Activated gamma-delta T cell treated with Interleukin-2 at 50 U/mL for 16 hours (primary cell): Measurements from ENCODE around the gene ZBTB20.
"Not testable (repeated sequence)": the region's sequence is repeated elsewhere in the genome, so short reads cannot be mapped to it uniquely, and the experiment has no call there.

ENCODE experiments used
- DNase-seq: peaks from one replicate; pipeline ENCODE4 v3.0.0-alpha.2; 2020

The ZBTB20 gene

DNA sequence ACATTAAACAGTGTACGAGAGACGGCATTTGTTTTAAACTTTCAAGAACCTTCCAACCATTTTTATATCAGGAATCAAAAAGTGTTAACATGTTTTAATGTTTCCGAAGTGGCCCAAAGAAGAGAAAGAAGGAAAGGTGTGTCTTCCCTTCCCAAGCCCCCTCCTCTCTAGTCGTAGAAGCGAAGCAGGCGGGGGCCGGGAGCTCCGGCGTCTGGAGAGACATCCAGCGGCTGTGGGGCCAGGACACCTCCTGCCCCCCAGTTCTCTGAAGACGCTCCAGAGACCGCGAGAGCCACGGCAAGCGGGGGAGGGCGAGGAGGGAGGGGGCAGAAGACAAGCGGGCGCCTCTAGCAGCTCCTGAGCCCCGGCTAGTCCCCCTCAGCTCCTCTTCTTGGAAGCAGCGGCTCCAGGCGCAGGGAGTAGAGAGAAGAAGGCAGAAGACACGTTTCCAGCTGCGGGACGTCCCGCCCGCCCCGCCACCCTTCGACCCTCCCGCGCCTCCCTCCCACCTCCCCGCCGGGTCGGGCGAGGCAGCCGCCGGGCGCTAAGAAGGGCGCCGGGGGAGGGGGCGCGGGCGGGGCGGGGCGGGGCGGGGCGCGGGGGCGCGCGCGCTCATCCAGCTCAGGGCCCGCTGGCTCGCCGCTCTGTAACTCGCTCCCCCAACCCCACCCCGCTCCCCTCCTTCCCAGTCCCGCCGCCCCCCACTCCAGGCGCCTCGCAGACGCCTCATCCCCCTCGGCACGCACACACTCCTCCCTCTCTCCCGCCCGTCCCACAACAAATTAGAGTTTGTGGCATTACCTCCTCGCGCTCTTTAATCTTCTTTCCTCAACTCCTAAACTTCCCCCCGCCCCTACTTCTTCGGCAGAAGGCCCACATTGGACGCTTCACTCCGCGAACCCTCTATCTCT lies at the start of gene ZBTB20:
Gene ZBTB20, minus strand, starts transcription at position 871 of the 911 bp plus-strand sequence.
- DNase-seq, result peak; percentile 61

DNA sequence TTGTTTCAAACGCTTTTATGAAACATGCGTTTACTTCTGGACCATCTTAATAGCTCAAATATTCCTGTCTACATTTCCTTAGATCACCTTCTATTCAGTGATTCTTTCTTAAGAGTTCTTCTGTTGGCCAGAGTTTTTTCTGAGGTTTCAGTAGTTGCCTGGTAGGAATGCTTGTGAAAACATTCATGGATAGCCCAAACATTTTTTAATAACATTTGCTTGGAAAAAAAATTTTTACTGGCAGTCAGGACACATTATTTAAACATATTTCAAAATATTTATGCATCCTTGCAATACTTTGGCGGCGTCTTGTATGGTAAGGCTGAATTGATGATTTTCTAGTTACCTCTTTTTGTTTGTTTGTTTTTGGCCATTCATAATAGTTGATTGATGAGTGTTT lies 47.4 kb upstream of the ZBTB20 start:
- DNase-seq, result no peak

- DNase-seq, result no peak
Observed at GRCh38 chr3:115190747-115191146, 43.7 kb upstream of the ZBTB20 start.

- DNase-seq, result no peak
Observed at GRCh38 chr3:115187149-115187757, 40.2 kb upstream of the ZBTB20 start.

GRCh38 chr3:115186351-115187148 lies 39.5 kb upstream of the ZBTB20 start:
- DNase-seq, result no peak

DNA sequence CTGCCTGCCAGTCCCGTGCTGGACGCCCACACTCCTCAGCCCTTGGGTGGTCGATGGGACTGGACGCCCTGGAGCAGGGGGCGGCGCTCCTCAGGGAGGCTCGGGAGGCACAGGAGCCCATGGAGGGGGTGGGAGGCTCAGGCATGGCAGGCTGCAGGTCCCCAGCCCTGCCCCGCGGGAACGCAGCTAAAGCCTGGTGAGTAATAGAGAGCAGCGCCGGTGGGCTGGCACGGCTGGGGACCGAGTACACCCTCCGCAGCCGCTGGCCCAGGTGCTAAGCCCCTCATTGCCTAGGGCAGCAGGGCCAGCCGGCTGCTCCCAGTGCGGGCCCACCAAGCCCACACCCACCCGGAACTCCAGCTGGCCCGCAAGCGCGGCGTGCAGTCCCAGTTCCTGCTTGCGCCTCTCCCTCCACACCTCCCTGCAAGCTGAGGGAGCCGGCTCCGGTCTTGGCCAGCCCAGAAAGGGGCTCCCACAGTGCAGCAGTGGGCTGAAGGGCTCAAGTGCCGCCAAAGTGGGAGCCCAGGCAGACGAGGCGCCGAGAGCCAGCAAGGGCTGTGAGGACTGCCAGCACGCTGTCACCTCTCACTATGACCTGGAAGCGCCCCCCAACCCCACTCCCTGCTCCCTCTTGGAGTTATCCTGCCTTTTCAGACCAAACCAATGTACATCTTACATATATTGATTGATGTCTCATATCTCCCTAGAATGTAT lies 37.9 kb upstream of the ZBTB20 start:
- DNase-seq, result not testable (repeated sequence)

DNA sequence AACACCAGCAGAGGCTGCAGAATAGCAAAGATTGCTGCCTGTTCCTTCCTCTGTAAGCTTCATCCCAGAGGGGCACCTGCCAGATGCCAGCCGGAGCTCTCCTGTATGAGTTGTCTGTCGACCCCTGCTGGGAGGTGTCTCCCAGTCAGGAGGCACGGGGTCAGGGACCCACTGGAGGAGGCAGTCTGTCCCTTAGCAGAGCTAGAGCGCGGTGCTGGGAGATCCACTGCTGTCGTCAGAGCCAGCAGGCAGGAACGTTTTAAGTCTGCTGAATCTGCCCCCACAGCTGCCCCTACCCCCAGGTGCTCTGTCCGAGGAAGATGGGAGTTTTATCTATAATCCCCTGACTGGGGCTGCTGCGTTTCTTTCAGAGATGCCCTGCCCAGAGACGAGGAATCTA lies 31.8 kb upstream of the ZBTB20 start:
- DNase-seq, result not testable (repeated sequence)

GRCh38 chr3:115169808-115170207 lies 22.7 kb upstream of the ZBTB20 start:
- no peak for DNase-seq

GRCh38 chr3:115165701-115166100 lies 18.6 kb upstream of the ZBTB20 start:
- no peak for DNase-seq

- DNase-seq, result no peak
Observed at GRCh38 chr3:115165266-115165665, 18.2 kb upstream of the ZBTB20 start.

- no peak for DNase-seq
Observed at GRCh38 chr3:115164374-115165221, 17.5 kb upstream of the ZBTB20 start.

- DNase-seq, result no peak
Observed at GRCh38 chr3:115162759-115163158, 15.7 kb upstream of the ZBTB20 start.

DNA sequence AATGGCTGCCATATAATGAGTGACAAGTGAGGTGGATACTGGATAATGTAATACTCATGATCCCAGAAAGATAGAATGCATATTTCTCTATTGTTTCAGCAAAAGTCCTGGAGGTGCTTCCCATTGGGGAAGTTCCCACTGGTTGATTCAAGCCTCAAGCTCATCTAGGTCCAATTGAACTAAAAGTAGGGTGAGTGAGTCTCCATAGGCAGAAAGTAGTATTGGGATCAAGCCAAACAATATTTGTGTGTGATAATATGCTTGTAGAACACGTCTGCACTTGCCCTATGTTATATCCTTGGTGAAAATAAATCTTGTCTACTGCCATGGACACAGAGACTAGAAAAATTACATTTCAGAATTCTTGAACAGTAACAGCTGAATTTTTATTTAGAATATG lies 14.8 kb upstream of the ZBTB20 start:
- no peak for DNase-seq

- DNase-seq, result no peak
Observed at GRCh38 chr3:115161168-115161834, 14.2 kb upstream of the ZBTB20 start.

DNA sequence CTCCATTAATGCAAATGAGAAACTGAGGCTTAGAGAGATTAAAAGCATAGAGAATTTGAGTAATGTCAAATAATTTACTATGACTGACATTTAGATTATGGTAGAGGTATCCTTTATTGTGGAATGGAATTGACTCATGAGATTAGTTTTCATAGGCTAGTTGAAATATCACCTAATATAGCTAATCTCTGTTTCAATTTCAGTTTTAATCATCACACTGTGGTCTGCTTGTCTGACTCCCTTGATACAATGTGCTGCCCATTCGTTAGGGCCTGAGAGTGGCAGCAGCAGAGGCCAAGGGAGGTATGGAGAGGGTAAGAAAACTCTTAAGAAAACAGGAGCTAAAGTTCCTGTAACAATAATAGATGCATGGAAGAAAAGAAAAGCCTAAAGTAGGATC lies 13.2 kb upstream of the ZBTB20 start:
- DNase-seq, result no peak

GRCh38 chr3:115156046-115156654 lies 9.1 kb upstream of the ZBTB20 start:
- no peak for DNase-seq

GRCh38 chr3:115154611-115155010 lies 7.5 kb upstream of the ZBTB20 start:
- no peak for DNase-seq

DNA sequence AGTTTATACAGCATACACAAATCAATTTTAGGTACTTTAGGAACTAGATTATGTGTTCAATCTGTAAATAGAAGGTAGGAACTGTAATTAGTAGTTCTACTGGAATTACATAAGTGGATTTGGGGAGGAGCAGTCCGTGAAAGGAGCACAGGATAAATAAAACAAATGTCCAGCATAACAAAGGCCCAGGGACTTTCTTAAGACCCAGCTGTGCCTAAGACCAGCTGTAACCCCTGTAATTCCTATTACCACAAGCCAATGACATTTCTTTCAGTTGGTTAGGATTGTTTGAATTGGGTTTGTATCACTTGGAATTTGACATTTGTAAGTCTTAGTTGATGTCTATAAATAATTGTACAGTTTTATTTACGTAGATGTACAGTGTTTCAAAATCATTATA lies 4.8 kb upstream of the ZBTB20 start:
- no peak for DNase-seq

DNA sequence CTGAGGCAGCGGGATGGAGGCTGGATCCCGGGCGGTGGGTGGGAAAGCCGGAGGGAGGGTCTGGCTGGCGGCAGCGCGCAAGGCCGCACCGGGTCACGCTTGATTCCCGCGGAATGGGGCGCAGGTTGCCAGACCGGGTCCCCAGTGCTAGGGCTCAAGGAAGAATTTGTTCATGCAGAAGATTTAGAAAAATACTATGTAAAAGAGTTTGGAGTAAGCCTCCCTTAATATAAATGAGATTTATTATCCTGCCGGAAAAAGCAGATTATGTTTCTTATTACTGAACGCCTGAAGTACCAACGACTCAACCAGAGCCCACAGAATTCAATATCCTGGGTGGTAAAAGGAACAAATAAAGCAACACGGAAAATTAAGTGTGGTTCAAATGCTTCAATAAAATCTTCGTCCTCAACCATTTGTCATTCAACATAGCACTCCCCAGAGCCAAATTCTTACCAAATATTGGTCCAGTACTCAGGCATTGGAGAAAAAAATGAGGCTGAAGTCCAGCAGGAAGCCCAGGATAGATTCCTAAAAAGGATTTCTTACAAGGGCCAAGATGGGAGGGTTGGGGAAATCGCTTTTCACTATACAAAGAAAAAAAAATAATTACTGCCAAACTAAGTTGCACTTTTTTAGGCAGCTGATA lies 1.2 kb upstream of the ZBTB20 start:
- no peak for DNase-seq
